ENCODE results near the gene ADIPOR1.
A peak's percentile ranks its signal among the peaks of the same experiment; 100 is the strongest.

GRCh38 chr1:202926581-202927491, 31.3 kb downstream of the ADIPOR1 start, which contains the start of gene KLHL12:
- TF ChIP-seq CTCF (IDR thresholded peaks at IDR 0.05; ENCODE audit: insufficient read depth, low read length) (peak; percentile 11), REST (IDR thresholded peaks at IDR 0.05; ENCODE audit: insufficient replicate concordance, low read depth) (peak; percentile 34), POLR2AphosphoS5 (IDR thresholded peaks at IDR 0.05; ENCODE audit: low read depth) (peak; percentile 75), SPI1 (IDR thresholded peaks at IDR 0.05; ENCODE audit: borderline replicate concordance, low read depth) (no peak), GABPA (IDR thresholded peaks at IDR 0.05; ENCODE audit: low read depth) (no peak; the same call in 1 of the 2 replicates)
